Neural progenitor cell (in vitro differentiated cells): Measurements from ENCODE around the gene SPRED3. TPM values are rescaled to one million over a fixed set of nuclear protein-coding genes. Genes with fewer than 3 reads are reported as not detected.

Experiments used
- DNase-seq: peaks from one replicate; pipeline ENCODE4 v3.0.0-alpha.2; 2016; ENCODE audit warnings: low spot score
- H2AFZ ChIP-seq: fragments of 200-600 bp; sonication (generic); replicated peaks from 2 replicates; pipeline ENCODE4 v1.6.1; 2016; ENCODE audit warnings: antibody characterized with exemption
- H3F3A ChIP-seq: fragments of 200-600 bp; sonication (generic); 2 replicates; pipeline ENCODE4 v1.6.1; 2016; ENCODE audit warnings: antibody characterized with exemption, low read depth
- H3K27ac ChIP-seq: fragments of 200-600 bp; sonication (generic); 2 replicates; pipeline ENCODE4 v1.5.1; 2016; ENCODE audit warnings: mild to moderate bottlenecking
- H3K27me3 ChIP-seq: fragments of 200-600 bp; sonication (generic); 2 replicates; pipeline ENCODE4 v1.6.1; 2016; ENCODE audit warnings: mild to moderate bottlenecking, moderate library complexity
- H3K36me3 ChIP-seq: fragments of 200-600 bp; sonication (generic); 2 replicates; pipeline ENCODE4 v1.5.1; 2016
- H3K4me1 ChIP-seq: fragments of 200-600 bp; sonication (generic); 2 replicates; pipeline ENCODE4 v1.6.1; 2016; ENCODE audit warnings: mixed run types
- H3K4me2 ChIP-seq: fragments of 200-600 bp; sonication (generic); 2 replicates; pipeline ENCODE4 v1.6.1; 2016
- H3K4me3 ChIP-seq: fragments of 200-600 bp; sonication (generic); 2 replicates; pipeline ENCODE4 v1.5.1; 2016
- H3K79me2 ChIP-seq: fragments of 200-600 bp; sonication (generic); 2 replicates; pipeline ENCODE4 v1.6.1; 2016; ENCODE audit warnings: low read depth
- H3K9ac ChIP-seq: fragments of 200-600 bp; sonication (generic); 2 replicates; pipeline ENCODE4 v1.6.1; 2016
- H3K9me3 ChIP-seq: fragments of 200-600 bp; sonication (generic); 2 replicates; pipeline ENCODE4 v1.5.1; 2016; ENCODE audit warnings: low read depth
- H4K20me1 ChIP-seq: fragments of 200-600 bp; sonication (generic); 2 replicates; pipeline ENCODE4 v1.6.1; 2016; ENCODE audit warnings: low read depth
- H3K27ac Mint-ChIP-seq: 3 replicates; pipeline ENCODE4 v1.8.0; 2021; ENCODE audit warnings: mixed read lengths
- H3K27me3 Mint-ChIP-seq: 2 replicates; pipeline ENCODE4 v1.8.0; 2022; ENCODE audit warnings: low read depth, mild to moderate bottlenecking, inconsistent platforms, moderate library complexity, mixed read lengths; ENCODE audit not compliant: insufficient read depth
- H3K36me3 Mint-ChIP-seq: 3 replicates; pipeline ENCODE4 v1.8.0; 2021; ENCODE audit warnings: mixed read lengths
- H3K4me1 Mint-ChIP-seq: 3 replicates; pipeline ENCODE4 v1.8.0; 2021; ENCODE audit warnings: mixed read lengths
- H3K4me3 Mint-ChIP-seq: 3 replicates; pipeline ENCODE4 v1.8.0; 2021; ENCODE audit warnings: mild to moderate bottlenecking, moderate library complexity, mixed read lengths
- H3K9me3 Mint-ChIP-seq: 3 replicates; pipeline ENCODE4 v1.8.0; 2020; ENCODE audit warnings: mixed read lengths
- CTCF ChIP-seq: fragments of 200-600 bp; sonication (generic); IDR thresholded peaks from 2 replicates; pipeline ENCODE4 v1.5.1; 2017; ENCODE audit warnings: antibody characterized with exemption, mild to moderate bottlenecking
- EZH2 ChIP-seq: fragments of 200-600 bp; sonication (generic); IDR thresholded peaks from 2 replicates; pipeline ENCODE4 v1.6.1; 2017; ENCODE audit warnings: antibody characterized with exemption, mild to moderate bottlenecking, moderate library complexity
- EZH2phosphoT487 ChIP-seq: fragments of 200-600 bp; sonication (generic); IDR thresholded peaks from 2 replicates; pipeline ENCODE4 v1.6.1; 2017; ENCODE audit warnings: antibody characterized with exemption
- total RNA-seq: library from RNA; depleted of rRNA; stranded (reverse); fragments of >200 nt; gene quantifications from 2 replicates; pipeline ENCODE4 v1.2.3, GENCODE V29; 2015; ENCODE audit warnings: low replicate concordance

The SPRED3 gene
- total RNA-seq, 1 donor from 2014 or later, result 0.99 TPM

GRCh38 chr19:38386971-38387549 lies 1.4 kb upstream of the SPRED3 start:
- no peak overlapping the region for H3K9ac ChIP-seq
- H3F3A ChIP-seq, result peaks cover 22% of the 10 kb centered on the region
- no peak for DNase-seq
- Mint-ChIP-seq H3K36me3 (peaks cover 13% of the 10 kb centered on the region), H3K27ac (peak overlapping the region; percentile 86), H3K4me3 (peak overlapping the region; percentile 90), H3K27me3 (peaks cover 7% of the 10 kb centered on the region), H3K9me3 (no peaks in the 10 kb centered on the region), H3K4me1 (peaks cover 20% of the 10 kb centered on the region)
- no peaks in the 10 kb centered on the region for H3K9me3 ChIP-seq
- H3K27me3 ChIP-seq, result peaks cover 38% of the 10 kb centered on the region
- peak overlapping the region; percentile 75 for H3K4me3 ChIP-seq
- TF ChIP-seq EZH2, result no peak
- TF ChIP-seq CTCF, result no peak
- TF ChIP-seq EZH2phosphoT487, result no peak
- no peaks in the 10 kb centered on the region for H3K36me3 ChIP-seq
- no peaks in the 10 kb centered on the region for H3K79me2 ChIP-seq
- no peak overlapping the region for H2AFZ ChIP-seq
- H3K27ac ChIP-seq, result no peak overlapping the region
- peak overlapping the region; percentile 73 for H3K4me2 ChIP-seq
- H3K4me1 ChIP-seq, result peaks cover 4% of the 10 kb centered on the region
- peaks cover 38% of the 10 kb centered on the region for H4K20me1 ChIP-seq

- Mint-ChIP-seq H3K4me3 (peak within 1 kb of the TSS; percentile 93), H3K9me3 (no peaks in the 10 kb centered on the region), H3K27ac (peak within 1 kb of the TSS; percentile 86), H3K27me3 (peaks cover 7% of the 10 kb centered on the region), H3K4me1 (peaks cover 22% of the 10 kb centered on the region), H3K36me3 (peaks cover 12% of the 10 kb centered on the region)
- H3K27me3 ChIP-seq, result peaks cover 38% of the 10 kb centered on the region
- peak within 1 kb of the TSS; percentile 86 for H3K4me2 ChIP-seq
- H3K9me3 ChIP-seq, result no peaks in the 10 kb centered on the region
- H3K4me1 ChIP-seq, result peaks cover 4% of the 10 kb centered on the region
- no peaks in the 10 kb centered on the region for H3K79me2 ChIP-seq
- no peak within 1 kb of the TSS for H3K27ac ChIP-seq
- TF ChIP-seq EZH2, result no peak
- no peak for TF ChIP-seq EZH2phosphoT487
- TF ChIP-seq CTCF, result no peak
- no peaks in the 10 kb centered on the region for H3K36me3 ChIP-seq
- peaks cover 22% of the 10 kb centered on the region for H3F3A ChIP-seq
- H4K20me1 ChIP-seq, result peaks cover 38% of the 10 kb centered on the region
- peak within 1 kb of the TSS; percentile 77 for H2AFZ ChIP-seq
- peak within 1 kb of the TSS; percentile 75 for H3K4me3 ChIP-seq
- no peak within 1 kb of the TSS for H3K9ac ChIP-seq
- DNase-seq, result peak; percentile 99
Measured at GRCh38 chr19:38387550-38388348, 748 bp upstream of the SPRED3 start, which contains the start of gene GGN. Gene GGN (minus strand): TSS chr19:38388034. CDS start chr19:38387261, 773 bp downstream.

- TF ChIP-seq EZH2phosphoT487 (no peak), EZH2 (no peak), CTCF (no peak)
- Histone ChIP-seq H3K9me3 (no peaks in the 10 kb centered on the region), H3K79me2 (no peaks in the 10 kb centered on the region), H3K4me1 (peaks cover 4% of the 10 kb centered on the region), H3F3A (peaks cover 30% of the 10 kb centered on the region), H3K36me3 (no peaks in the 10 kb centered on the region), H2AFZ (peak overlapping the region; percentile 77), H3K4me2 (peak overlapping the region; percentile 86), H3K27ac (no peak overlapping the region), H3K27me3 (peaks cover 38% of the 10 kb centered on the region), H3K4me3 (peak overlapping the region; percentile 75), H4K20me1 (peaks cover 35% of the 10 kb centered on the region), H3K9ac (no peak overlapping the region)
- peaks cover 19% of the 10 kb centered on the region for H3K36me3 Mint-ChIP-seq
- no peaks in the 10 kb centered on the region for H3K9me3 Mint-ChIP-seq
- H3K4me3 Mint-ChIP-seq, result peak overlapping the region; percentile 93
- DNase-seq, result peak; percentile 72
- H3K27ac Mint-ChIP-seq, result peak overlapping the region; percentile 86
- H3K27me3 Mint-ChIP-seq, result peaks cover 9% of the 10 kb centered on the region
- peaks cover 23% of the 10 kb centered on the region for H3K4me1 Mint-ChIP-seq
Measured at GRCh38 chr19:38389101-38389925, 816 bp downstream of the SPRED3 start.
